HepG2 (cell line): ENCODE measurements around the gene PP2D1. TPM values are rescaled to one million over a fixed set of nuclear protein-coding genes. Genes with fewer than 3 reads are reported as not detected.

Experiments used
- ATAC-seq: fragments of 200-7000 bp; cut with Tn5 transposase; 3 replicates; pipeline ENCODE4 v1.9.1; 2020; ENCODE audit warnings: mild to moderate bottlenecking, moderate library complexity
- BruUV-seq: library from RNA; stranded (reverse); fragments of 400-500 nt; replicated peaks from 2 replicates; lab custom pipeline; 2021; lab: Mats Ljungman, UMichigan
- CTCF ChIA-PET: fragments of 300-600 bp; formaldehyde crosslinking; extraction: SDS; loops from one replicate; lab custom pipeline; 2021; ENCODE audit warnings: low total read pairs, inconsistent platforms, low intra/inter-chr PET ratio; lab: Yijun Ruan, JAX
- POLR2A ChIA-PET: fragments of 350-600 bp; sonication (Branson Sonifier 250); formaldehyde crosslinking; loops from one replicate; lab custom pipeline; 2020; ENCODE audit warnings: antibody characterized with exemption, inconsistent platforms; lab: Yijun Ruan, JAX
- DNase-seq: peaks from one replicate; pipeline ENCODE4 v3.0.0-alpha.2; 2015; ENCODE audit warnings: low spot score
- FAIRE-seq: peaks from 3 replicates; lab custom pipeline; 2011; peaks lifted over from hg19 to GRCh38; lab: Jason Lieb, UNC
- H2AFZ ChIP-seq: one replicate; pipeline ENCODE4 v1.6.1; 2011; ENCODE audit warnings: low read length, inconsistent platforms
- H3K27ac ChIP-seq: fragments of 300-600 bp; 3 replicates; pipeline ENCODE4 v1.8.0; 2011; ENCODE audit warnings: mixed run types, mild to moderate bottlenecking, mixed read lengths, low read length, inconsistent platforms; ENCODE audit not compliant: insufficient read depth; ENCODE audit errors: extremely low read length
- H3K27me3 ChIP-seq, 2 experiments: fragments of 200-600 bp in 1 of 2; 2 replicates in 1 of 2; 3 replicates in 1 of 2; pipeline versions ENCODE4 v1.6.0 to v1.8.0; 2011; ENCODE audit warnings: low read length in 2 of 2, mild to moderate bottlenecking in 2 of 2, moderate library complexity in 2 of 2, inconsistent platforms in 1 of 2; ENCODE audit not compliant: insufficient read depth in 2 of 2, control insufficient read depth in 1 of 2
- H3K36me3 ChIP-seq, 2 experiments: fragments of 200-600 bp in 1 of 2; replicated peaks in 1 of 2; 2 replicates in 1 of 2; 3 replicates in 1 of 2; pipeline versions ENCODE4 v1.5.1 to v1.8.0; 2011; ENCODE audit warnings: low read length in 2 of 2, inconsistent platforms in 1 of 2; ENCODE audit not compliant: insufficient read depth in 2 of 2, control insufficient read depth in 1 of 2
- H3K4me1 ChIP-seq: 2 replicates; pipeline ENCODE4 v1.5.1; 2012; ENCODE audit warnings: low read length, inconsistent platforms; ENCODE audit not compliant: insufficient read depth
- H3K4me2 ChIP-seq: 2 replicates; pipeline ENCODE4 v1.6.0; 2011; ENCODE audit warnings: low read depth, low read length, inconsistent platforms
- H3K4me3 ChIP-seq, 3 experiments: fragments of 200-600 bp in 1 of 3; sonication (generic), shearing (Covaris generic) in 1 of 3; replicated peaks in 1 of 3; 2 replicates each; pipeline ENCODE4 v1.5.1; 2011 to 2016; ENCODE audit warnings: low read length in 3 of 3, inconsistent platforms in 2 of 3, low read depth in 2 of 3, mild to moderate bottlenecking in 2 of 3, control low read depth in 1 of 3, mixed read lengths in 1 of 3; ENCODE audit not compliant: insufficient read depth in 1 of 3
- H3K79me2 ChIP-seq: one replicate; pipeline ENCODE4 v1.6.1; 2011; ENCODE audit warnings: low read length, inconsistent platforms; ENCODE audit not compliant: insufficient read depth
- H3K9ac ChIP-seq: 2 replicates; pipeline ENCODE4 v1.6.0; 2011; ENCODE audit warnings: mild to moderate bottlenecking, low read depth, low read length, inconsistent platforms; ENCODE audit not compliant: insufficient read depth
- H3K9me3 ChIP-seq: 2 replicates; pipeline ENCODE4 v1.5.1; 2012; ENCODE audit warnings: mild to moderate bottlenecking, low read length
- H4K20me1 ChIP-seq: 2 replicates; pipeline ENCODE4 v1.6.0; 2011; ENCODE audit warnings: inconsistent platforms, mild to moderate bottlenecking, low read length, moderate library complexity; ENCODE audit not compliant: insufficient read depth
- FOXC1 ChIP-seq: sonication (generic); formaldehyde crosslinking; IDR thresholded peaks from 2 replicates; pipeline ENCODE4 v1.8.0; 2022; ENCODE audit warnings: mild to moderate bottlenecking, missing genetic modification reagents, borderline replicate concordance
- MAFK ChIP-seq, 2 experiments: IDR thresholded peaks in 1 of 2; conservative IDR thresholded peaks in 1 of 2; 2 replicates each; pipeline ENCODE4 v1.6.1; 2011; ENCODE audit warnings: improper control_type of control experiment in 2 of 2, low read length in 2 of 2
- PHF8 ChIP-seq: sonication (generic); formaldehyde crosslinking; IDR thresholded peaks from 2 replicates; pipeline ENCODE4 v1.5.0; 2020; ENCODE audit warnings: missing genetic modification reagents
- SCMH1 ChIP-seq: sonication (generic); formaldehyde crosslinking; IDR thresholded peaks from 2 replicates; pipeline ENCODE4 v1.9.0; 2021; ENCODE audit warnings: missing genetic modification reagents, mild to moderate bottlenecking, borderline replicate concordance
- SYNCRIP ChIP-seq: fragments of 200-400 bp; formaldehyde crosslinking; IDR thresholded peaks from 2 replicates; pipeline ENCODE4 v1.6.1; 2018; ENCODE audit warnings: mild to moderate bottlenecking, low read depth, low read length; ENCODE audit not compliant: insufficient read depth
- TOE1 ChIP-seq: sonication (generic); formaldehyde crosslinking; IDR thresholded peaks from 2 replicates; pipeline ENCODE4 v1.4.0; 2020; ENCODE audit warnings: mild to moderate bottlenecking, missing genetic modification reagents
- ZNF768 ChIP-seq: sonication (generic); formaldehyde crosslinking; IDR thresholded peaks from 2 replicates; pipeline ENCODE4 v1.4.0; 2020; ENCODE audit warnings: missing genetic modification reagents
- WGBS: methylation state at CpG from one replicate; pipeline ENCODE4 v1.1.6; 2017; ENCODE audit warnings: low lambda C conversion rate; 5-methylcytosine and 5-hydroxymethylcytosine counted together
- in situ Hi-C: cut with HindIII; loops from 2 replicates; pipeline ENCODE4 v1.10.0; 2017; ENCODE audit warnings: low pct_unique_long_range_greater_than_20kb; ENCODE audit not compliant: extremely low pct_ligation_motif_present
- intact Hi-C: fragments of 100-400 bp; cut with micrococcal nuclease; formaldehyde crosslinking; loops from one replicate; pipeline ENCODE4 v1.10.0; 2022; ENCODE audit not compliant: unreplicated experiment
- polyA plus RNA-seq, 8 experiments: library from polyadenylated mRNA; depleted of rRNA in 3 of 8; stranded (reverse) in 7 of 8; unstranded in 1 of 8; fragments of >200 nt; fragmentation: Illumina TruSeq in 4 of 8; extraction: Trizol in 4 of 8; gene quantifications; 2 replicates each; pipeline versions ENCODE4 v1.2.1 to v1.2.3, GENCODE V29; 2011 to 2016; ENCODE audit warnings: low read depth in 4 of 8, missing spikeins in 1 of 8, mixed read lengths in 1 of 8; ENCODE audit not compliant: insufficient read depth in 1 of 8
- total RNA-seq, 5 experiments: library from RNA; depleted of rRNA; stranded (reverse); fragments of >200 nt; fragmentation: Illumina TruSeq; extraction: Trizol; gene quantifications; 2 replicates each; pipeline ENCODE4 v1.2.3, GENCODE V29; 2016; ENCODE audit warnings: low read depth in 1 of 5
- TF ChIP-seq, protein P1 (sequence below): sonication (generic); formaldehyde crosslinking; IDR thresholded peaks from 2 replicates; pipeline ENCODE4 v1.8.0; 2022; ENCODE audit warnings: low read depth, missing genetic modification reagents

Gene PP2D1
- total and polyA plus RNA-seq, 2 of the 13 experiments (the other 11 are each of a cell fraction or from before 2014, with no cell fraction given): not detected

DNA sequence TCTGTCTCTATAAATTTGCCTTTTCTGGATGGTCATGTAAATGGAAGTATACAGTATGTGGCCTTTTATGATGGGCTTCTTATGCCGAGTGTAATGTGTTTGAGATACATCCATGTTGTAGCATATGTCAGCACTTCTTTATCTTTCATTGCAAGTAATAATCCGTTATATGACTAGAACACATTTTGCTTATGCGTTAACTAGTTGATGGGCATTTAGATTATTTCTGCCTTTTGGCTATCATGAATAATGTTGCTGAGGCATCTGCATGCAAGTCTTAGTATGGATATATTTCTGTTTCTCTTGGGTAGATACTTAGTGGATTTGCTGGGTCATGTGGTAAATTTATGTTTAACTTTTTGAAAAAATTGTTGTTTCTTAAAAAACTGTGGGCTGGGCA, 47.9 kb upstream of the PP2D1 start:
- no peak for ATAC-seq
- Histone ChIP-seq H4K20me1 (no peaks in the 10 kb centered on the region), H3K9ac (no peak overlapping the region), H3K4me3 (no peak overlapping the region), H3K4me2 (no peak overlapping the region), H3K27ac (no peak overlapping the region), H3K36me3 (no peaks in the 10 kb centered on the region), H3K9me3 (no peaks in the 10 kb centered on the region), H3K27me3 (no peaks in the 10 kb centered on the region), H2AFZ (no peak overlapping the region), H3K4me1 (no peaks in the 10 kb centered on the region; the same call in 1 of the 2 replicates), H3K79me2 (no peaks in the 10 kb centered on the region)
- no peak for FAIRE-seq
- intact Hi-C loops: no loop called here
- POLR2A ChIA-PET: no interaction called here
- CTCF ChIA-PET: no interaction called here
- WGBS: 91% methylated on average over 3 of the region's 3 CpGs
- no peak for TF ChIP-seq SCMH1 (CRISPR knock-in tag)
- TF ChIP-seq FOXC1 (CRISPR knock-in tag): no peak
- no peak for TF ChIP-seq SYNCRIP
- TF ChIP-seq ZNF768 (CRISPR knock-in tag): no peak
- peak in 1 of 2 experiments; percentile 29; a peak in 1 of 4 replicates for TF ChIP-seq MAFK (conservative IDR thresholded peaks at IDR 0.05 in 1 of 2, IDR thresholded peaks at IDR 0.05 in 1 of 2; ENCODE audit: low read length in 2 of 2)
- TF ChIP-seq PHF8: no peak
- no peak for TF ChIP-seq TOE1
- TF ChIP-seq, protein P1, sequence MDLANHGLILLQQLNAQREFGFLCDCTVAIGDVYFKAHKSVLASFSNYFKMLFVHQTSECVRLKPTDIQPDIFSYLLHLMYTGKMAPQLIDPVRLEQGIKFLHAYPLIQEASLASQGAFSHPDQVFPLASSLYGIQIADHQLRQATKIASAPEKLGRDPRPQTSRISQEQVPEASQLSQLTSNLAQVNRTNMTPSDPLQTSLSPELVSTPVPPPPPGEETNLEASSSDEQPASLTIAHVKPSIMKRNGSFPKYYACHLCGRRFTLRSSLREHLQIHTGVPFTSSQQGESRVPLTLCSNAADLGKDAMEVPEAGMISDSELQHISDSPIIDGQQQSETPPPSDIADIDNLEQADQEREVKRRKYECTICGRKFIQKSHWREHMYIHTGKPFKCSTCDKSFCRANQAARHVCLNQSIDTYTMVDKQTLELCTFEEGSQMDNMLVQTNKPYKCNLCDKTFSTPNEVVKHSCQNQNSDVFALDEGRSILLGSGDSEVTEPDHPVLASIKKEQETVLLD (CRISPR knock-in tag): no peak
- DNase-seq: no peak
- in situ Hi-C loops: no loop called here
- BruUV-seq: no TSS peak
